ENCODE data around the gene GAS7.

GAS7 gene

DNA sequence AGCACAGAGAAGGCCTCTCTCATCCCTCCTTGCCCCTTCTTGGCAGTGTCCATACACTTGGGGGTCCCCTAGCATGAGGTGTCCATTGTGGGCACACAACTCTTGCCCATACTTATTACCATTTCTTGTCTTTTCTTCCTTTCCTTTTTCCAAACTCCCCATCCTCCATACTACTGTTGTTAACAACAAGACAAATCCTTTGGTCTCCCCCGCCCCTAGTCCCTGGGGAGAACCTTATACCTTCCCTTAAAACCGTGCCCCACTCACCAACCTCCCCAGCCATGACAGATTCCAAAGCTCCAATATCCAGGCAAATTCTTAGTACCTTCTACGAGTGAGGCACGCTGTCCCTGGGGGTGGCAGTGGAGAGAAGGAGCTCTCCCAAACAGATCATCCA lies 82.9 kb downstream of the GAS7 start:
- Histone ChIP-seq H3K79me2 (ENCODE audit: insufficient read depth, low read depth) (no peaks in the 10 kb centered on the region), H3K27ac (peak overlapping the region; percentile 71; the same call in 1 of the 2 replicates), H3K9ac (no peak overlapping the region; the same call in 1 of the 2 replicates), H3K4me1 (ENCODE audit: low read depth, poor library complexity, severe bottlenecking) (peaks cover 18% of the 10 kb centered on the region), H4K20me1 (ENCODE audit: insufficient read depth) (no peaks in the 10 kb centered on the region), H3K36me3 (ENCODE audit: insufficient read depth) (no peaks in the 10 kb centered on the region), H3K4me3 (IDR thresholded peaks at IDR 0.05; ENCODE audit: insufficient read depth, low read depth, low read length) (no peak overlapping the region), H3K4me2 (no peak overlapping the region; the same call in 1 of the 2 replicates), H3K27me3 (ENCODE audit: insufficient read depth, low read depth) (no peaks in the 10 kb centered on the region), H2AFZ (ENCODE audit: low read depth) (peak overlapping the region; percentile 44; the same call in 1 of the 2 replicates)
- TF ChIP-seq, protein P1, sequence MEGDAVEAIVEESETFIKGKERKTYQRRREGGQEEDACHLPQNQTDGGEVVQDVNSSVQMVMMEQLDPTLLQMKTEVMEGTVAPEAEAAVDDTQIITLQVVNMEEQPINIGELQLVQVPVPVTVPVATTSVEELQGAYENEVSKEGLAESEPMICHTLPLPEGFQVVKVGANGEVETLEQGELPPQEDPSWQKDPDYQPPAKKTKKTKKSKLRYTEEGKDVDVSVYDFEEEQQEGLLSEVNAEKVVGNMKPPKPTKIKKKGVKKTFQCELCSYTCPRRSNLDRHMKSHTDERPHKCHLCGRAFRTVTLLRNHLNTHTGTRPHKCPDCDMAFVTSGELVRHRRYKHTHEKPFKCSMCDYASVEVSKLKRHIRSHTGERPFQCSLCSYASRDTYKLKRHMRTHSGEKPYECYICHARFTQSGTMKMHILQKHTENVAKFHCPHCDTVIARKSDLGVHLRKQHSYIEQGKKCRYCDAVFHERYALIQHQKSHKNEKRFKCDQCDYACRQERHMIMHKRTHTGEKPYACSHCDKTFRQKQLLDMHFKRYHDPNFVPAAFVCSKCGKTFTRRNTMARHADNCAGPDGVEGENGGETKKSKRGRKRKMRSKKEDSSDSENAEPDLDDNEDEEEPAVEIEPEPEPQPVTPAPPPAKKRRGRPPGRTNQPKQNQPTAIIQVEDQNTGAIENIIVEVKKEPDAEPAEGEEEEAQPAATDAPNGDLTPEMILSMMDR (conservative IDR thresholded peaks at IDR 0.05; ENCODE audit: low read depth, low read length): no peak

DNA sequence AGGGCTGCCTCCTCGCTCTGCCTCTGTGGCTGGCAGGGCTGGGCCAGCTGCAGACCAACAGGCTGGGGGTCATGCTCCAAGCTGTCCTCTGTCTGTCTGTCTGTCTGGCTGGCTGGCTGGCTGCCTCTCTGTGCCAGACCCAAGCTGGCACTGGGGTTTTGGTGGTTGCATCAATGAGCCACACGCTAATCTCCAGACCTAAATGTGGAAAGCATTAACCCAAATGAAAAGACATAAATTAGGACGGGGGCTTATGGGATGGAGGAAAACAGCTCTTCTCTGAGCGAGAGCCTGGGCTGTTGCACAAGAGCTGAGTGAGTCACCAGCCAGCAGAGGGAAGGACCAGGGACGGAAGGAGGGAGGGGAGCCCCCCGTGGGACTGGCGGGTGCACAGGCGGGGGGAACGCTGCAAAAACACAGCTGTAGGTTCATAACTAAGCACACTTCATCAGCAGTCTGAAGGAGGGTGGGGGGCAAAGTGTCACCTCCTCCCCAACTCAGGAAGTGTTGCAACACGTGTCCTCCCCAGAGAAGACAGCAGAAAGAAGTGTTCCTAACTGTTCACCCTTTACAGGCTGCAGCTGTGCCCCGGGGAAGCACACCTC lies 83.4 kb downstream of the GAS7 start:
- Histone ChIP-seq H3K27me3 (ENCODE audit: insufficient read depth, low read depth) (no peaks in the 10 kb centered on the region), H3K4me2 (peak overlapping the region; percentile 51), H3K79me2 (ENCODE audit: insufficient read depth, low read depth) (no peaks in the 10 kb centered on the region), H3K4me1 (ENCODE audit: low read depth, poor library complexity, severe bottlenecking) (peaks cover 18% of the 10 kb centered on the region), H3K27ac (peak overlapping the region; percentile 71), H3K4me3 (IDR thresholded peaks at IDR 0.05; ENCODE audit: insufficient read depth, low read depth, low read length) (no peak overlapping the region), H3K36me3 (ENCODE audit: insufficient read depth) (no peaks in the 10 kb centered on the region), H3K9ac (peak overlapping the region; percentile 25; the same call in 1 of the 2 replicates), H4K20me1 (ENCODE audit: insufficient read depth) (no peaks in the 10 kb centered on the region), H2AFZ (ENCODE audit: low read depth) (peak overlapping the region; percentile 44; the same call in 1 of the 2 replicates)
- TF ChIP-seq, protein P1 (conservative IDR thresholded peaks at IDR 0.05; ENCODE audit: low read depth, low read length): no peak

DNA sequence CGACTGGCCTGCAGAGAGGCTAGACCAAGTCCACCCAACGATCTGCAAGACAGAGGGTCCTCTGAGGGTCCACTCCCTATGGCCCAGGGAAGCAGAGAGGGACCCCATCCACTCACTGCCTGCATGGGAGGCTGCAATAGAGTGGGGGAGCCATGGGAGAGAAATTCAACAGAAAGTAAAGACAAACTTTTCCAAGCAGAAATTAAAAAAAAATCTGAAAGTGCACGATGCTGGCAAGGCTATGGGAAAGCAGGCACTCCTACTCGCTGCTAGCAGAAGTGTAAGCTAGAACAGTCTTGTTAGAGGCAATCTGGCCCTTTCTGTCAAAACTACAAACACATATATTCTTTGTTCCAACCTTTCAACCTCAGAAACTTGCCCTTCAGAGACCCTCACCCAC lies 85.4 kb downstream of the GAS7 start:
- Histone ChIP-seq H4K20me1 (ENCODE audit: insufficient read depth) (no peaks in the 10 kb centered on the region), H3K79me2 (ENCODE audit: insufficient read depth, low read depth) (no peaks in the 10 kb centered on the region), H3K4me2 (no peak overlapping the region), H3K4me1 (ENCODE audit: low read depth, poor library complexity, severe bottlenecking) (peaks cover 4% of the 10 kb centered on the region), H3K9ac (no peak overlapping the region), H3K36me3 (ENCODE audit: insufficient read depth) (no peaks in the 10 kb centered on the region), H3K4me3 (IDR thresholded peaks at IDR 0.05; ENCODE audit: insufficient read depth, low read depth, low read length) (no peak overlapping the region), H2AFZ (ENCODE audit: low read depth) (no peak overlapping the region), H3K27me3 (ENCODE audit: insufficient read depth, low read depth) (no peaks in the 10 kb centered on the region), H3K27ac (no peak overlapping the region)
- TF ChIP-seq, protein P1 (conservative IDR thresholded peaks at IDR 0.05; ENCODE audit: low read depth, low read length): no peak

- H3K27ac ChIP-seq: no peak overlapping the region
- H3K36me3 ChIP-seq (ENCODE audit: insufficient read depth): no peaks in the 10 kb centered on the region
- no peaks in the 10 kb centered on the region for H3K79me2 ChIP-seq (ENCODE audit: insufficient read depth, low read depth)
- H3K4me1 ChIP-seq (ENCODE audit: low read depth, poor library complexity, severe bottlenecking): no peaks in the 10 kb centered on the region
- no peak overlapping the region for H2AFZ ChIP-seq (ENCODE audit: low read depth)
- H3K27me3 ChIP-seq (ENCODE audit: insufficient read depth, low read depth): no peaks in the 10 kb centered on the region
- no peaks in the 10 kb centered on the region for H4K20me1 ChIP-seq (ENCODE audit: insufficient read depth)
- H3K4me2 ChIP-seq: no peak overlapping the region
- no peak overlapping the region for H3K4me3 ChIP-seq (IDR thresholded peaks at IDR 0.05; ENCODE audit: insufficient read depth, low read depth, low read length)
- no peak overlapping the region for H3K9ac ChIP-seq
- TF ChIP-seq, protein P1 (conservative IDR thresholded peaks at IDR 0.05; ENCODE audit: low read depth, low read length): no peak
Observed at GRCh38 chr17:10111907-10112452, 86.4 kb downstream of the GAS7 start.

All from KMS-11 (cell line).